ENCODE results near the gene LRFN3. TPM values are rescaled to one million over a fixed set of nuclear protein-coding genes. Genes with fewer than 3 reads are reported as not detected.

The LRFN3 gene
- total and polyA plus RNA-seq, 10 of the 15 experiments (the other 5 are each of a cell fraction or from before 2014, with no cell fraction given), result 0.02 to 7.3 (median 2.0) TPM; not detected in 1

DNA sequence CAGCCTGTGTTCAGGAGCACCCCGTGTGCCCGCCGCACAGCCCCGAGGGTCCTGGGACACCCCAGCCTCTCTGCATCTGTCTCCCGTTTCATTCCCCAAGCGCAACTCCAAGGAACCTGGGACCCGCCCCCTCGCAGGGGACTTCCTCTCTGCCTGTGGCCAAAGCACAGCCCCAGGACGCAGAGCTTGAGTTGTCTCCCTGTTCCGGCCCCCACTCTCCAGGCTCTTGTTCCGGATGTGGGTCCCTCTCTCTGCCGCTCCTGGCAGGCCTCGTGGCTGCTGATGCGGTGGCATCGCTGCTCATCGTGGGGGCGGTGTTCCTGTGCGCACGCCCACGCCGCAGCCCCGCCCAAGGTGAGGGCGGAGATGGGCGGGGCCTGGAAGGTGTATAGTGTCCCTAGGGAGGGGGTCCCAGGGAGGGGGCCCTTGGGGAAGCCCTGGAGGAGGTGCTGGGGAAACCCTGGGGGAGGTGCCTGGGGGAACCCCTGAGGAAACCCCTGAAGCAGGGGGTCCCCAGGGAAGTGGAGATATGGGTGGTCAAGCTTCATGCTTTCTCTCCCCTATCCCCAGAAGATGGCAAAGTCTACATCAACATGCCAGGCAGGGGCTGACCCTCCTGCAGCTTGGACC, 32.5 kb upstream of the LRFN3 start (continued):
- TF ChIP-seq, protein P1, sequence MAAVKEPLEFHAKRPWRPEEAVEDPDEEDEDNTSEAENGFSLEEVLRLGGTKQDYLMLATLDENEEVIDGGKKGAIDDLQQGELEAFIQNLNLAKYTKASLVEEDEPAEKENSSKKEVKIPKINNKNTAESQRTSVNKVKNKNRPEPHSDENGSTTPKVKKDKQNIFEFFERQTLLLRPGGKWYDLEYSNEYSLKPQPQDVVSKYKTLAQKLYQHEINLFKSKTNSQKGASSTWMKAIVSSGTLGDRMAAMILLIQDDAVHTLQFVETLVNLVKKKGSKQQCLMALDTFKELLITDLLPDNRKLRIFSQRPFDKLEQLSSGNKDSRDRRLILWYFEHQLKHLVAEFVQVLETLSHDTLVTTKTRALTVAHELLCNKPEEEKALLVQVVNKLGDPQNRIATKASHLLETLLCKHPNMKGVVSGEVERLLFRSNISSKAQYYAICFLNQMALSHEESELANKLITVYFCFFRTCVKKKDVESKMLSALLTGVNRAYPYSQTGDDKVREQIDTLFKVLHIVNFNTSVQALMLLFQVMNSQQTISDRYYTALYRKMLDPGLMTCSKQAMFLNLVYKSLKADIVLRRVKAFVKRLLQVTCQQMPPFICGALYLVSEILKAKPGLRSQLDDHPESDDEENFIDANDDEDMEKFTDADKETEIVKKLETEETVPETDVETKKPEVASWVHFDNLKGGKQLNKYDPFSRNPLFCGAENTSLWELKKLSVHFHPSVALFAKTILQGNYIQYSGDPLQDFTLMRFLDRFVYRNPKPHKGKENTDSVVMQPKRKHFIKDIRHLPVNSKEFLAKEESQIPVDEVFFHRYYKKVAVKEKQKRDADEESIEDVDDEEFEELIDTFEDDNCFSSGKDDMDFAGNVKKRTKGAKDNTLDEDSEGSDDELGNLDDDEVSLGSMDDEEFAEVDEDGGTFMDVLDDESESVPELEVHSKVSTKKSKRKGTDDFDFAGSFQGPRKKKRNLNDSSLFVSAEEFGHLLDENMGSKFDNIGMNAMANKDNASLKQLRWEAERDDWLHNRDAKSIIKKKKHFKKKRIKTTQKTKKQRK (IDR thresholded peaks at IDR 0.05; ENCODE audit: low read depth, low read length), result no peak
- peak; percentile 92 for TF ChIP-seq NBN (IDR thresholded peaks at IDR 0.05)
- peak; percentile 77; the same call in 1 of the 2 replicates for TF ChIP-seq POLR2AphosphoS5 (IDR thresholded peaks at IDR 0.05; ENCODE audit: low read length)
- TF ChIP-seq EGR1 (IDR thresholded peaks at IDR 0.05; ENCODE audit: borderline replicate concordance in 1 of 2, low read depth in 2 of 2, low read length in 2 of 2), result peak; percentile 73 to 99
- TF ChIP-seq, protein P2, sequence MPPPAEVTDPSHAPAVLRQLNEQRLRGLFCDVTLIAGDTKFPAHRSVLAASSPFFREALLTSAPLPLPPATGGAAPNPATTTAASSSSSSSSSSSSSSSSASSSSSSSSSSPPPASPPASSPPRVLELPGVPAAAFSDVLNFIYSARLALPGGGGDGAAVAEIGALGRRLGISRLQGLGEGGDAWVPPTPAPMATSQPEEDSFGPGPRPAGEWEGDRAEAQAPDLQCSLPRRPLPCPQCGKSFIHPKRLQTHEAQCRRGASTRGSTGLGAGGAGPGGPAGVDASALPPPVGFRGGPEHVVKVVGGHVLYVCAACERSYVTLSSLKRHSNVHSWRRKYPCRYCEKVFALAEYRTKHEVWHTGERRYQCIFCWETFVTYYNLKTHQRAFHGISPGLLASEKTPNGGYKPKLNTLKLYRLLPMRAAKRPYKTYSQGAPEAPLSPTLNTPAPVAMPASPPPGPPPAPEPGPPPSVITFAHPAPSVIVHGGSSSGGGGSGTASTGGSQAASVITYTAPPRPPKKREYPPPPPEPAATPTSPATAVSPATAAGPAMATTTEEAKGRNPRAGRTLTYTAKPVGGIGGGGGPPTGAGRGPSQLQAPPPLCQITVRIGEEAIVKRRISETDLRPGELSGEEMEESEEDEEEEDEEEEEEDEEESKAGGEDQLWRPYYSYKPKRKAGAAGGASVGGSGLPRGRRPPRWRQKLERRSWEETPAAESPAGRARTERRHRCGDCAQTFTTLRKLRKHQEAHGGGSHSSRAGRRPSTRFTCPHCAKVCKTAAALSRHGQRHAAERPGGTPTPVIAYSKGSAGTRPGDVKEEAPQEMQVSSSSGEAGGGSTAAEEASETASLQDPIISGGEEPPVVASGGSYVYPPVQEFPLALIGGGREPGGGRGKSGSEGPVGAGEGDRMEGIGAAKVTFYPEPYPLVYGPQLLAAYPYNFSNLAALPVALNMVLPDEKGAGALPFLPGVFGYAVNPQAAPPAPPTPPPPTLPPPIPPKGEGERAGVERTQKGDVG (CRISPR knock-in tag; IDR thresholded peaks at IDR 0.05), result no peak
- TF ChIP-seq RFX5 (IDR thresholded peaks at IDR 0.05; ENCODE audit: low read depth, low read length), result no peak
- TF ChIP-seq SRF (IDR thresholded peaks at IDR 0.05; ENCODE audit: low read depth in 2 of 2, low read length in 2 of 2), result no peak
- TF ChIP-seq, protein P3, sequence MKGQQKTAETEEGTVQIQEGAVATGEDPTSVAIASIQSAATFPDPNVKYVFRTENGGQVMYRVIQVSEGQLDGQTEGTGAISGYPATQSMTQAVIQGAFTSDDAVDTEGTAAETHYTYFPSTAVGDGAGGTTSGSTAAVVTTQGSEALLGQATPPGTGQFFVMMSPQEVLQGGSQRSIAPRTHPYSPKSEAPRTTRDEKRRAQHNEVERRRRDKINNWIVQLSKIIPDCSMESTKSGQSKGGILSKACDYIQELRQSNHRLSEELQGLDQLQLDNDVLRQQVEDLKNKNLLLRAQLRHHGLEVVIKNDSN (IDR thresholded peaks at IDR 0.05; ENCODE audit: borderline replicate concordance, extremely low read length, insufficient read depth, low read depth, low read length), result peak; percentile 28
- TF ChIP-seq NFIC (IDR thresholded peaks at IDR 0.05; ENCODE audit: low read depth, low read length), result peak; percentile 91; the same call in 1 of the 2 replicates
- TF ChIP-seq, protein P4, sequence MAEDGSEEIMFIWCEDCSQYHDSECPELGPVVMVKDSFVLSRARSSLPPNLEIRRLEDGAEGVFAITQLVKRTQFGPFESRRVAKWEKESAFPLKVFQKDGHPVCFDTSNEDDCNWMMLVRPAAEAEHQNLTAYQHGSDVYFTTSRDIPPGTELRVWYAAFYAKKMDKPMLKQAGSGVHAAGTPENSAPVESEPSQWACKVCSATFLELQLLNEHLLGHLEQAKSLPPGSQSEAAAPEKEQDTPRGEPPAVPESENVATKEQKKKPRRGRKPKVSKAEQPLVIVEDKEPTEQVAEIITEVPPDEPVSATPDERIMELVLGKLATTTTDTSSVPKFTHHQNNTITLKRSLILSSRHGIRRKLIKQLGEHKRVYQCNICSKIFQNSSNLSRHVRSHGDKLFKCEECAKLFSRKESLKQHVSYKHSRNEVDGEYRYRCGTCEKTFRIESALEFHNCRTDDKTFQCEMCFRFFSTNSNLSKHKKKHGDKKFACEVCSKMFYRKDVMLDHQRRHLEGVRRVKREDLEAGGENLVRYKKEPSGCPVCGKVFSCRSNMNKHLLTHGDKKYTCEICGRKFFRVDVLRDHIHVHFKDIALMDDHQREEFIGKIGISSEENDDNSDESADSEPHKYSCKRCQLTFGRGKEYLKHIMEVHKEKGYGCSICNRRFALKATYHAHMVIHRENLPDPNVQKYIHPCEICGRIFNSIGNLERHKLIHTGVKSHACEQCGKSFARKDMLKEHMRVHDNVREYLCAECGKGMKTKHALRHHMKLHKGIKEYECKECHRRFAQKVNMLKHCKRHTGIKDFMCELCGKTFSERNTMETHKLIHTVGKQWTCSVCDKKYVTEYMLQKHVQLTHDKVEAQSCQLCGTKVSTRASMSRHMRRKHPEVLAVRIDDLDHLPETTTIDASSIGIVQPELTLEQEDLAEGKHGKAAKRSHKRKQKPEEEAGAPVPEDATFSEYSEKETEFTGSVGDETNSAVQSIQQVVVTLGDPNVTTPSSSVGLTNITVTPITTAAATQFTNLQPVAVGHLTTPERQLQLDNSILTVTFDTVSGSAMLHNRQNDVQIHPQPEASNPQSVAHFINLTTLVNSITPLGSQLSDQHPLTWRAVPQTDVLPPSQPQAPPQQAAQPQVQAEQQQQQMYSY (CRISPR knock-in tag; IDR thresholded peaks at IDR 0.05), result no peak
- TF ChIP-seq, protein P5, sequence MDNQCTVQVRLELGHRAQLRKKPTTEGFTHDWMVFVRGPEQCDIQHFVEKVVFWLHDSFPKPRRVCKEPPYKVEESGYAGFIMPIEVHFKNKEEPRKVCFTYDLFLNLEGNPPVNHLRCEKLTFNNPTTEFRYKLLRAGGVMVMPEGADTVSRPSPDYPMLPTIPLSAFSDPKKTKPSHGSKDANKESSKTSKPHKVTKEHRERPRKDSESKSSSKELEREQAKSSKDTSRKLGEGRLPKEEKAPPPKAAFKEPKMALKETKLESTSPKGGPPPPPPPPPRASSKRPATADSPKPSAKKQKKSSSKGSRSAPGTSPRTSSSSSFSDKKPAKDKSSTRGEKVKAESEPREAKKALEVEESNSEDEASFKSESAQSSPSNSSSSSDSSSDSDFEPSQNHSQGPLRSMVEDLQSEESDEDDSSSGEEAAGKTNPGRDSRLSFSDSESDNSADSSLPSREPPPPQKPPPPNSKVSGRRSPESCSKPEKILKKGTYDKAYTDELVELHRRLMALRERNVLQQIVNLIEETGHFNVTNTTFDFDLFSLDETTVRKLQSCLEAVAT (IDR thresholded peaks at IDR 0.05), result peak; percentile 70
- no peak for TF ChIP-seq NR2C2 (IDR thresholded peaks at IDR 0.05; ENCODE audit: borderline replicate concordance, control insufficient read depth, insufficient read length, low read depth)
- no peak for TF ChIP-seq HDAC2 (IDR thresholded peaks at IDR 0.05)
- TF ChIP-seq MXI1 (IDR thresholded peaks at IDR 0.05; ENCODE audit: low read depth, low read length), result peak; percentile 86
- peak; percentile 63 for TF ChIP-seq KLF5 (IDR thresholded peaks at IDR 0.05; ENCODE audit: partially characterized antibody)
- no peak; the same call in 1 of the 2 replicates for TF ChIP-seq TARDBP (IDR thresholded peaks at IDR 0.05; ENCODE audit: borderline replicate concordance)
- no peak for TF ChIP-seq PAX8 (IDR thresholded peaks at IDR 0.05)

Data from GM12878 (cell line).